Activated CD8-positive, alpha-beta T cell treated with anti-CD3 and anti-CD28 coated beads, Interleukin-2, amount 10 ng/mL, durations not matched to agents 7 days and 5 days (primary cell): ENCODE data around the gene SPG7. TPM values are rescaled to one million over a fixed set of nuclear protein-coding genes. Genes with fewer than 3 reads are reported as not detected.

Experiments used
- ATAC-seq: fragments of 150-1000 bp; cut with Tn5 transposase; one replicate; pipeline ENCODE4 v1.10.0; 2021; ENCODE audit warnings: moderate library complexity
- CTCF ChIA-PET: fragments of 350-600 bp; sonication (Branson Sonifier 250); formaldehyde crosslinking; loops from one replicate; lab custom pipeline; 2021; ENCODE audit warnings: antibody characterized with exemption; lab: Charles Lee
- POLR2A ChIA-PET: fragments of 350-600 bp; sonication (Branson Sonifier 250); formaldehyde crosslinking; loops from one replicate; lab custom pipeline; 2021; ENCODE audit warnings: antibody characterized with exemption; lab: Charles Lee
- DNase-seq: peaks from one replicate; pipeline ENCODE4 v3.0.0-alpha.2; 2020
- H3K27ac Mint-ChIP-seq: one replicate; pipeline ENCODE4 v1.8.0; 2021; ENCODE audit warnings: mild to moderate bottlenecking, mixed read lengths
- H3K27me3 Mint-ChIP-seq: one replicate; pipeline ENCODE4 v1.8.0; 2021; ENCODE audit warnings: low read depth, mixed read lengths
- H3K36me3 Mint-ChIP-seq: one replicate; pipeline ENCODE4 v1.8.0; 2021; ENCODE audit warnings: low read depth, mixed read lengths
- H3K4me1 Mint-ChIP-seq: one replicate; pipeline ENCODE4 v1.8.0; 2021; ENCODE audit warnings: low read depth, mixed read lengths
- H3K4me3 Mint-ChIP-seq: one replicate; pipeline ENCODE4 v1.8.0; 2021; ENCODE audit warnings: mild to moderate bottlenecking, mixed read lengths
- H3K9me3 Mint-ChIP-seq: one replicate; pipeline ENCODE4 v1.8.0; 2022; ENCODE audit warnings: mixed read lengths; ENCODE audit not compliant: insufficient read depth
- total RNA-seq, 2 experiments: library from RNA; stranded (reverse); gene quantifications; one replicate each; pipeline ENCODE4 v1.2.3, GENCODE V29; 2021

Gene SPG7
- total RNA-seq, 2 experiments from 2014 or later, result 94.7 to 98.4 TPM

- Mint-ChIP-seq H3K4me1 (peaks cover 88% of the 10 kb centered on the region), H3K27ac (peak overlapping the region; percentile 53), H3K36me3 (peaks cover 36% of the 10 kb centered on the region), H3K27me3 (no peaks in the 10 kb centered on the region), H3K9me3 (peaks cover 3% of the 10 kb centered on the region), H3K4me3 (no peak overlapping the region)
- POLR2A ChIA-PET, result interaction anchor here (0.5 kb wide), 1 partner anchor 160 kb away, joined by 3 read pairs; no protein-coding TSS in a partner anchor
- peak; percentile 29 for ATAC-seq
- DNase-seq, result no peak
- CTCF ChIA-PET, result interaction anchor here (1.4 to 1.5 kb wide), 2 partner anchors 35 to 158 kb away, joined by 3 read pairs; no protein-coding TSS in a partner anchor
Observed at GRCh38 chr16:89473791-89474414, 34.3 kb upstream of the SPG7 start.

GRCh38 chr16:89475144-89475543 is 33.1 kb upstream of the SPG7 start:
- ChIA-PET POLR2A (interaction anchor here (0.6 to 0.9 kb wide), 2 partner anchors 10 to 28 kb away, joined by 3 to 4 read pairs; no protein-coding TSS in a partner anchor), CTCF (interaction anchor here (1.4 to 1.5 kb wide), 2 partner anchors 34 to 159 kb away, joined by 3 read pairs; no protein-coding TSS in a partner anchor)
- no peaks in the 10 kb centered on the region for H3K27me3 Mint-ChIP-seq
- H3K9me3 Mint-ChIP-seq, result peaks cover 3% of the 10 kb centered on the region
- peaks cover 89% of the 10 kb centered on the region for H3K4me1 Mint-ChIP-seq
- ATAC-seq (no peak), DNase-seq (no peak)
- H3K4me3 Mint-ChIP-seq, result no peak overlapping the region
- H3K27ac Mint-ChIP-seq, result no peak overlapping the region
- H3K36me3 Mint-ChIP-seq, result peaks cover 31% of the 10 kb centered on the region

- Mint-ChIP-seq H3K4me1 (peaks cover 89% of the 10 kb centered on the region), H3K4me3 (no peak overlapping the region), H3K36me3 (peaks cover 36% of the 10 kb centered on the region), H3K27me3 (no peaks in the 10 kb centered on the region), H3K9me3 (peaks cover 3% of the 10 kb centered on the region), H3K27ac (peak overlapping the region; percentile 8)
- ChIA-PET POLR2A (interaction anchor here (1.1 kb wide), 1 partner anchor 15 kb away, joined by 4 read pairs; no protein-coding TSS in a partner anchor), CTCF (interaction anchor here (0.6 to 0.7 kb wide), 2 partner anchors 42 to 81 kb away, joined by 3 read pairs; no protein-coding TSS in a partner anchor)
- DNase-seq, result no peak
- ATAC-seq, result peak; percentile 13
Observed at GRCh38 chr16:89476379-89476778, 31.8 kb upstream of the SPG7 start.

GRCh38 chr16:89476811-89477261 is 31.4 kb upstream of the SPG7 start:
- DNase-seq (no peak), ATAC-seq (peak; percentile 27)
- Mint-ChIP-seq H3K27ac (peak overlapping the region; percentile 8), H3K9me3 (peaks cover 3% of the 10 kb centered on the region), H3K36me3 (peaks cover 38% of the 10 kb centered on the region), H3K4me1 (peaks cover 89% of the 10 kb centered on the region), H3K27me3 (no peaks in the 10 kb centered on the region), H3K4me3 (no peak overlapping the region)
- ChIA-PET CTCF (interaction anchor here (0.6 to 0.7 kb wide), 3 partner anchors 9 to 81 kb away, joined by 3 to 4 read pairs (median 3); no protein-coding TSS in a partner anchor), POLR2A (interaction anchor here (1.1 kb wide), 1 partner anchor 14 kb away, joined by 4 read pairs; no protein-coding TSS in a partner anchor)

GRCh38 chr16:89478576-89479221 is 29.5 kb upstream of the SPG7 start:
- peaks cover 3% of the 10 kb centered on the region for H3K9me3 Mint-ChIP-seq
- H3K4me1 Mint-ChIP-seq, result peaks cover 89% of the 10 kb centered on the region
- DNase-seq (no peak), ATAC-seq (peak; percentile 42)
- H3K27me3 Mint-ChIP-seq, result no peaks in the 10 kb centered on the region
- peaks cover 46% of the 10 kb centered on the region for H3K36me3 Mint-ChIP-seq
- peak overlapping the region; percentile 60 for H3K4me3 Mint-ChIP-seq
- H3K27ac Mint-ChIP-seq, result peak overlapping the region; percentile 69
- ChIA-PET CTCF (interaction anchor here (0.7 to 1.5 kb wide), 2 partner anchors 18 to 34 kb away, joined by 3 to 5 read pairs; no protein-coding TSS in a partner anchor), POLR2A (interaction anchor here (0.7 to 0.9 kb wide), 2 partner anchors 32 to 68 kb away, joined by 3 read pairs; no protein-coding TSS in a partner anchor)

- Mint-ChIP-seq H3K36me3 (peaks cover 49% of the 10 kb centered on the region), H3K27ac (no peak overlapping the region), H3K27me3 (no peaks in the 10 kb centered on the region), H3K9me3 (no peaks in the 10 kb centered on the region), H3K4me3 (no peak overlapping the region), H3K4me1 (peaks cover 88% of the 10 kb centered on the region)
- POLR2A ChIA-PET, result interaction anchor here (1.4 kb wide), 1 partner anchor 9 kb away, joined by 7 read pairs; no protein-coding TSS in a partner anchor
- ATAC-seq (no peak), DNase-seq (no peak)
- CTCF ChIA-PET, result interaction anchor here (3.1 kb wide), 1 partner anchor 10 kb away, joined by 13 read pairs; no protein-coding TSS in a partner anchor
Observed at GRCh38 chr16:89481356-89481955, 26.7 kb upstream of the SPG7 start.

GRCh38 chr16:89482150-89482816 is 25.9 kb upstream of the SPG7 start:
- Mint-ChIP-seq H3K36me3 (peaks cover 55% of the 10 kb centered on the region), H3K9me3 (no peaks in the 10 kb centered on the region), H3K27ac (no peak overlapping the region), H3K4me1 (peaks cover 86% of the 10 kb centered on the region), H3K27me3 (no peaks in the 10 kb centered on the region), H3K4me3 (peak overlapping the region; percentile 54)
- ATAC-seq (no peak), DNase-seq (no peak)
- ChIA-PET POLR2A (interaction anchor here (1.0 to 4.6 kb wide), 3 partner anchors 10 to 123 kb away, joined by 4 to 16 read pairs (median 7); no protein-coding TSS in a partner anchor), CTCF (interaction anchor here (0.8 to 3.1 kb wide), 4 partner anchors 10 to 150 kb away, joined by 3 to 13 read pairs (median 3); no protein-coding TSS in a partner anchor)

- H3K4me1 Mint-ChIP-seq, result peaks cover 86% of the 10 kb centered on the region
- no peaks in the 10 kb centered on the region for H3K9me3 Mint-ChIP-seq
- DNase-seq (no peak), ATAC-seq (no peak)
- H3K27ac Mint-ChIP-seq, result peak overlapping the region; percentile 39
- no peaks in the 10 kb centered on the region for H3K27me3 Mint-ChIP-seq
- ChIA-PET POLR2A (interaction anchor here (0.9 to 4.6 kb wide), 4 partner anchors 11 to 167 kb away, joined by 4 to 16 read pairs (median 5); no protein-coding TSS in a partner anchor), CTCF (interaction anchor here (0.8 to 3.1 kb wide), 5 partner anchors 11 to 151 kb away, joined by 3 to 13 read pairs (median 3); partner anchors contain the start of gene SPG7)
- H3K4me3 Mint-ChIP-seq, result peak overlapping the region; percentile 54
- H3K36me3 Mint-ChIP-seq, result peaks cover 55% of the 10 kb centered on the region
Observed at GRCh38 chr16:89482817-89483205, 25.4 kb upstream of the SPG7 start.

- CTCF ChIA-PET, result interaction anchor here (0.7 to 3.1 kb wide), 9 partner anchors 12 to 126 kb away, joined by 3 to 13 read pairs (median 4); partner anchors contain the start of gene SPG7
- Mint-ChIP-seq H3K4me3 (peak overlapping the region; percentile 66), H3K9me3 (no peaks in the 10 kb centered on the region), H3K36me3 (peaks cover 60% of the 10 kb centered on the region), H3K27me3 (no peaks in the 10 kb centered on the region), H3K27ac (peak overlapping the region; percentile 80), H3K4me1 (peaks cover 86% of the 10 kb centered on the region)
- POLR2A ChIA-PET, result interaction anchor here (0.7 to 4.6 kb wide), 8 partner anchors 12 to 202 kb away, joined by 3 to 16 read pairs (median 4); partner anchors contain the start of genes CDK10 and SPG7
- peak; percentile 53 for ATAC-seq
- DNase-seq, result no peak
Observed at GRCh38 chr16:89484041-89484501, 24.1 kb upstream of the SPG7 start.

GRCh38 chr16:89484923-89485679 is 23.1 kb upstream of the SPG7 start:
- ChIA-PET CTCF (interaction anchor here (1.1 to 3.1 kb wide), 7 partner anchors 8 to 127 kb away, joined by 3 to 10 read pairs (median 4); partner anchors contain the start of gene SPG7), POLR2A (interaction anchor here (0.7 to 4.6 kb wide), 5 partner anchors 10 to 52 kb away, joined by 3 to 16 read pairs (median 8); partner anchors contain the start of gene SPG7)
- H3K9me3 Mint-ChIP-seq, result no peaks in the 10 kb centered on the region
- ATAC-seq, result peak; percentile 19
- H3K4me1 Mint-ChIP-seq, result peaks cover 81% of the 10 kb centered on the region
- H3K27ac Mint-ChIP-seq, result peak overlapping the region; percentile 80
- peak overlapping the region; percentile 66 for H3K4me3 Mint-ChIP-seq
- H3K27me3 Mint-ChIP-seq, result no peaks in the 10 kb centered on the region
- H3K36me3 Mint-ChIP-seq, result peaks cover 60% of the 10 kb centered on the region
- DNase-seq, result peak; percentile 47
